MM.1S (cell line): ENCODE measurements around the gene HYAL1.

Experiments
- DNase-seq: peaks from one replicate; pipeline ENCODE4 v3.0.0-alpha.2; 2015
- H2AFZ ChIP-seq: fragments of 300-600 bp; sonication (generic); 2 replicates; pipeline ENCODE4 v1.6.0; 2016; ENCODE audit warnings: antibody characterized with exemption, low read length
- H3F3A ChIP-seq: fragments of 300-600 bp; sonication (generic); 2 replicates; pipeline ENCODE4 v1.6.1; 2016; ENCODE audit warnings: mild to moderate bottlenecking, antibody characterized with exemption, low read length, moderate library complexity, mixed read lengths; ENCODE audit not compliant: insufficient read depth
- H3K27ac ChIP-seq: fragments of 300-600 bp; sonication (generic); 2 replicates; pipeline ENCODE4 v1.5.1; 2016; ENCODE audit warnings: mild to moderate bottlenecking, low read length
- H3K27me3 ChIP-seq: fragments of 300-600 bp; sonication (generic); replicated peaks from 2 replicates; pipeline ENCODE4 v1.6.0; 2016; ENCODE audit warnings: low read length; ENCODE audit not compliant: insufficient read depth
- H3K36me3 ChIP-seq: fragments of 300-600 bp; sonication (generic); replicated peaks from 2 replicates; pipeline ENCODE4 v1.6.1; 2016; ENCODE audit warnings: mild to moderate bottlenecking, low read length, mixed read lengths; ENCODE audit not compliant: insufficient read depth
- H3K4me1 ChIP-seq: fragments of 300-600 bp; sonication (generic); 2 replicates; pipeline ENCODE4 v1.6.1; 2016; ENCODE audit warnings: low read length, mixed read lengths
- H3K4me2 ChIP-seq: fragments of 300-600 bp; sonication (generic); 2 replicates; pipeline ENCODE4 v1.6.0; 2016; ENCODE audit warnings: low read depth, low read length
- H3K4me3 ChIP-seq: fragments of 300-600 bp; sonication (generic); 2 replicates; pipeline ENCODE4 v1.5.1; 2016; ENCODE audit warnings: low read length, mixed read lengths
- H3K79me2 ChIP-seq: fragments of 300-600 bp; sonication (generic); 2 replicates; pipeline ENCODE4 v1.6.1; 2016; ENCODE audit warnings: mixed run types, low read length, mixed read lengths
- H3K9ac ChIP-seq: fragments of 300-600 bp; sonication (generic); 2 replicates; pipeline ENCODE4 v1.6.1; 2016; ENCODE audit warnings: low read length, mixed read lengths
- H3K9me2 ChIP-seq: fragments of 300-600 bp; sonication (generic); replicated peaks from 2 replicates; pipeline ENCODE4 v1.6.1; 2016; ENCODE audit warnings: mild to moderate bottlenecking, low read length, mixed read lengths; ENCODE audit not compliant: insufficient read depth
- H3K9me3 ChIP-seq: fragments of 300-600 bp; sonication (generic); replicated peaks from 2 replicates; pipeline ENCODE4 v1.6.1; 2016; ENCODE audit warnings: mild to moderate bottlenecking, low read length, mixed read lengths; ENCODE audit not compliant: insufficient read depth
- H4K20me1 ChIP-seq: fragments of 300-600 bp; sonication (generic); 2 replicates; pipeline ENCODE4 v1.6.1; 2016; ENCODE audit warnings: mild to moderate bottlenecking, low read length, moderate library complexity, mixed read lengths; ENCODE audit not compliant: insufficient read depth
- EZH2 ChIP-seq: fragments of 300-600 bp; sonication (generic); optimal IDR thresholded peaks from 2 replicates; pipeline ENCODE3; 2017; ENCODE audit warnings: low read depth, mild to moderate bottlenecking, antibody characterized with exemption, low read length, mixed read lengths
- EZH2phosphoT487 ChIP-seq: fragments of 300-600 bp; sonication (generic); IDR thresholded peaks from 2 replicates; pipeline ENCODE4 v1.6.1; 2018; ENCODE audit warnings: antibody characterized with exemption, low read length
- TF ChIP-seq, protein P1 (sequence below): fragments of 300-600 bp; sonication (generic); IDR thresholded peaks from 2 replicates; pipeline ENCODE4 v1.5.1; 2016; ENCODE audit warnings: antibody characterized with exemption, low read length, mixed read lengths

Gene HYAL1

DNA sequence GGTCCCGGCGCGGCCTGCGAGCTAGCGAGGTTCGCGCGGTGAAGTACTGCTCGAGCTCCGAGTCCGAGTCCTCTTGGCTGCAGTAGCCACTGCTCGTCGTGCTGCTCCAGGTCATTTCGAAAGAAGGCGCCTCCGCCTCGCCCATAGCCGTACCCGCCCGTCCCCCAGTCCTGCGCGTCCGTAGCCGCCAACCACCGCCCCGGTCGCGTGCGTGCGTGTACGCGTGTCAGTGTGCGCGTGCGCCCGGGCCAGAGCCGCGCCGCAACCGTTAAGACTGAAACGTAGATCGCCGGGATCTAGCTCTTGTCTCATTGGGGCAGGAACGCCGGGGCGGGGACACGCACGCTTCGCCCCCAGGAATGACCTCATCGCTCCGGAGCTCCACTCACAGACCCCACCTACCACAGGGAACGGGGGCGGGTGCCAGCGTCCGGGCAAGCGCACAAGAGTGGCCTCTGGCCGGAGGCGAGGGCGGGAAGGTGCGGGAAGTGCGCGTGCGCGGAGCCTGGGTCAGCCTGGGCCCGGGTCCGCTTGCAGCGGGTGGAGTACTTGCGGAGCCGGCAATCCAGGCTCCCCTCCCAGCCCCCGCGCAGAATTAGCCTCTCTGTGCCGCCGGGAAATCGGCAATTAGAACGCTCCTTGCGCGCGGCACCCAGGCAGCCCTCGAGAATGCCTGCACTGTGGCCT, 33.9 kb upstream of the HYAL1 start:
- Histone ChIP-seq H3K79me2 (peaks cover 54% of the 10 kb centered on the region), H4K20me1 (no peaks in the 10 kb centered on the region), H3K4me1 (peaks cover 4% of the 10 kb centered on the region; the same call in 1 of the 2 replicates), H3K4me2 (peak overlapping the region; percentile 98), H3K9ac (peak overlapping the region; percentile 97), H3K27me3 (peaks cover 10% of the 10 kb centered on the region; the same call in 1 of the 2 replicates), H3K9me2 (no peaks in the 10 kb centered on the region), H3K4me3 (peak overlapping the region; percentile 99), H3K36me3 (no peaks in the 10 kb centered on the region), H3K9me3 (no peaks in the 10 kb centered on the region), H2AFZ (peak overlapping the region; percentile 92), H3F3A (peaks cover 17% of the 10 kb centered on the region), H3K27ac (peak overlapping the region; percentile 86)
- peak; percentile 99 for DNase-seq
- TF ChIP-seq, protein P1, sequence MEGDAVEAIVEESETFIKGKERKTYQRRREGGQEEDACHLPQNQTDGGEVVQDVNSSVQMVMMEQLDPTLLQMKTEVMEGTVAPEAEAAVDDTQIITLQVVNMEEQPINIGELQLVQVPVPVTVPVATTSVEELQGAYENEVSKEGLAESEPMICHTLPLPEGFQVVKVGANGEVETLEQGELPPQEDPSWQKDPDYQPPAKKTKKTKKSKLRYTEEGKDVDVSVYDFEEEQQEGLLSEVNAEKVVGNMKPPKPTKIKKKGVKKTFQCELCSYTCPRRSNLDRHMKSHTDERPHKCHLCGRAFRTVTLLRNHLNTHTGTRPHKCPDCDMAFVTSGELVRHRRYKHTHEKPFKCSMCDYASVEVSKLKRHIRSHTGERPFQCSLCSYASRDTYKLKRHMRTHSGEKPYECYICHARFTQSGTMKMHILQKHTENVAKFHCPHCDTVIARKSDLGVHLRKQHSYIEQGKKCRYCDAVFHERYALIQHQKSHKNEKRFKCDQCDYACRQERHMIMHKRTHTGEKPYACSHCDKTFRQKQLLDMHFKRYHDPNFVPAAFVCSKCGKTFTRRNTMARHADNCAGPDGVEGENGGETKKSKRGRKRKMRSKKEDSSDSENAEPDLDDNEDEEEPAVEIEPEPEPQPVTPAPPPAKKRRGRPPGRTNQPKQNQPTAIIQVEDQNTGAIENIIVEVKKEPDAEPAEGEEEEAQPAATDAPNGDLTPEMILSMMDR, result no peak
- TF ChIP-seq EZH2phosphoT487, result no peak
- TF ChIP-seq EZH2, result no peak

DNA sequence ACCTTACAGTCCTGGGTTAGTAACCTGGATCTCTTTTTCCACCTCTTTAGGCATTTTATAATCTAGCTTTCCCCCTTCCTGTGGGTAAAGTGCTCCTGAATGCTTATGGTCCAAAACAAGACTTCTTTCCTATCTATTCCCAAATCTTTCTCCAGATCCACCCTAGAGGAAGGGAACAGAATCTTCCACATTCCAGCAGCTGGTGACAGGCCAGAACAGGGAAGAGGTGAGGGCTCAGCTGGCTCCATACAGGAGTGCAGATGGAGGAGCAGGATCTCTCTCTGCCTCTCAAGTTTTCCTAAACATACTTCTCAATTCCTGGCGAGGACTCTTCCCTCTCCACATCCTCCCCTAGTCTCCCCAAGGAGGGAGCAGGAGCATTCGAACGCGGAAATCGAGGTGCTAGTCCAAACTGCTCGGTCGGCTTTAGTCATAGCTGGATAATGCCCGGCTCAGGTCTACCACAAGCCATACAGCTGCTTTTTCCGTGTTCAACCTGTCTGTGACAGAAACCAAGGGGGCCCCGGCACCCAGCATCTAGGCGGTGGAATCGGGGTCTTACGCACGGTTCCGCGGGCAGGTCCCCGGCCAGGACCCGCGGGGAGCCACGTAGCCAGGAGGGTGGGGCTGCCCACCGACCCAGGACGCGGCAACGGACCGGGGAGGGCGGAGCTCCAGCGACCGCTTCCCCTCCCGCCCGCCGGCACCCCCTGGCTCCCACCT, 33.2 kb upstream of the HYAL1 start:
- H3K9me3 ChIP-seq, result no peaks in the 10 kb centered on the region
- H3K9ac ChIP-seq, result peak overlapping the region; percentile 97
- peaks cover 4% of the 10 kb centered on the region; the same call in 1 of the 2 replicates for H3K36me3 ChIP-seq
- H3F3A ChIP-seq, result peaks cover 17% of the 10 kb centered on the region
- no peaks in the 10 kb centered on the region for H3K9me2 ChIP-seq
- H2AFZ ChIP-seq, result peak overlapping the region; percentile 81
- H3K4me1 ChIP-seq, result peaks cover 4% of the 10 kb centered on the region; the same call in 1 of the 2 replicates
- H3K27ac ChIP-seq, result peak overlapping the region; percentile 86
- peaks cover 61% of the 10 kb centered on the region for H3K79me2 ChIP-seq
- peaks cover 10% of the 10 kb centered on the region; the same call in 1 of the 2 replicates for H3K27me3 ChIP-seq
- no peaks in the 10 kb centered on the region for H4K20me1 ChIP-seq
- no peak for TF ChIP-seq EZH2phosphoT487
- TF ChIP-seq, protein P1, result no peak
- no peak for TF ChIP-seq EZH2
- H3K4me2 ChIP-seq, result peak overlapping the region; percentile 98
- DNase-seq, result no peak
- peak overlapping the region; percentile 99 for H3K4me3 ChIP-seq

DNA sequence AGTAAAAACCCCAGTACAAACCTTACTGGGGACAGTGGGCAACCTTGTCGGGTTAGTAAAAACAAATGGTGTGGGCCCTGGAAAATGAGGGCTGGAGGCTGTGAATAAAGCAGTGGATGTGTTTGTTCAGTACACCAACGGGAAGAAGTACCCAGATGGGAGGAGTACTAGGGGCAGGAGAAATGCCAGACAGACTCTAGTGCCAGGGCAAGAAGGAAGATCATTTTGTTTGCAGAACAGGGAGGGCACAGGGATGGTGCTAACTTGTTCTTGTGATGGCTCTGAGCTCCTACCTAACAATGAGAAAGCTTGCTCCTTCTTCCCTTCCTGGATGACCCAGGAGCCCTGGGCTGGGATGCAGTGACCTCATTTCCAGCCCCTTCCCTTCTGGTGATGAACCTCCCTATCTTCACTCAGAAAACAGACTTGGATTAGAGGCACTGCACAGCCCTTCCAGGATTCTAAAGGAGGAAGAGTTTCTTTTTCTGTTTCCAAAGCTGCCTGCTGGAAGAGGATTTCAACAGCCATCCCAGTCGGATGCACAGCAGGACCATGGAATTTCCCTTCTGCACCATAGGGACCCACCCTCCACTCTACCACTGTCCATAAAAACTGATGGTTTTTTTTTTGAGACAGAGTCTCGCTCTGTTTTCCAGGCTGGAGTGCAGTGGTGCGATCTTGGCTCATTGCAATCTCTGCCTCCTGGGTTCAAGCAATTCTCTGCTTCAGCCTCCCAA, 31.1 kb upstream of the HYAL1 start:
- DNase-seq, result no peak
- Histone ChIP-seq H3K9me3 (no peaks in the 10 kb centered on the region), H3K79me2 (peaks cover 74% of the 10 kb centered on the region), H3F3A (peaks cover 20% of the 10 kb centered on the region), H2AFZ (no peak overlapping the region), H4K20me1 (no peaks in the 10 kb centered on the region), H3K4me2 (peak overlapping the region; percentile 34; the same call in 1 of the 2 replicates), H3K4me1 (peaks cover 4% of the 10 kb centered on the region; the same call in 1 of the 2 replicates), H3K27me3 (no peaks in the 10 kb centered on the region), H3K27ac (no peak overlapping the region), H3K9ac (no peak overlapping the region; the same call in 1 of the 2 replicates), H3K4me3 (no peak overlapping the region), H3K36me3 (peaks cover 14% of the 10 kb centered on the region), H3K9me2 (no peaks in the 10 kb centered on the region)
- TF ChIP-seq, protein P1, result no peak
- no peak for TF ChIP-seq EZH2
- no peak for TF ChIP-seq EZH2phosphoT487
